B cell (primary cell): ENCODE results near the gene PEX11B. TPM values are rescaled to one million over a fixed set of nuclear protein-coding genes. Genes with fewer than 3 reads are reported as not detected.

Experiments used
- ATAC-seq: fragments of 200-7000 bp; cut with Tn5 transposase; one replicate; pipeline ENCODE4 v1.10.0; 2021; ENCODE audit warnings: low read depth, mild to moderate bottlenecking, moderate number of reproducible peaks, moderate library complexity
- CTCF ChIA-PET: fragments of 350-600 bp; sonication (Branson Sonifier 250); formaldehyde crosslinking; loops from one replicate; lab custom pipeline; 2021; ENCODE audit warnings: antibody characterized with exemption, inconsistent platforms; lab: Charles Lee
- POLR2A ChIA-PET: fragments of 350-600 bp; sonication (Branson Sonifier 250); formaldehyde crosslinking; loops from one replicate; lab custom pipeline; 2021; ENCODE audit warnings: antibody characterized with exemption; lab: Charles Lee
- DNase-seq: peaks from one replicate; pipeline ENCODE4 v3.0.0; 2013
- H2AFZ ChIP-seq: 2 replicates; pipeline ENCODE4 v1.6.1; 2012; ENCODE audit warnings: mild to moderate bottlenecking, low read depth, low read length; ENCODE audit not compliant: insufficient read depth, poor library complexity, severe bottlenecking
- H3K27ac ChIP-seq, 2 donors: 1 replicate in 1 of 2; 2 replicates in 1 of 2; pipeline ENCODE4 v1.5.1; 2012 to 2013; ENCODE audit warnings: low read length in 2 of 2, mild to moderate bottlenecking in 2 of 2, moderate library complexity in 1 of 2
- H3K27me3 ChIP-seq, 4 experiments: fragments of 200-600 bp in 1 of 4; sonication (generic) in 1 of 4; replicated peaks in 1 of 4; 1 replicate in 2 of 4; 2 replicates in 2 of 4; pipeline versions ENCODE4 v1.6.1 to v1.7.0; 2013 to 2016; ENCODE audit warnings: low read length in 3 of 4, mild to moderate bottlenecking in 2 of 4, mixed read lengths in 1 of 4, moderate library complexity in 1 of 4; ENCODE audit not compliant: insufficient read depth in 4 of 4, control insufficient read depth in 3 of 4; ENCODE audit errors: control extremely low read depth in 1 of 4
- H3K36me3 ChIP-seq, 2 experiments: replicated peaks in 1 of 2; 1 replicate in 1 of 2; 2 replicates in 1 of 2; pipeline versions ENCODE4 v1.6.1 to v1.7.1; 2013; ENCODE audit warnings: low read length in 1 of 2; ENCODE audit not compliant: insufficient read depth in 2 of 2, control insufficient read depth in 1 of 2; ENCODE audit errors: control extremely low read depth in 1 of 2, extremely low read depth in 1 of 2
- H3K4me1 ChIP-seq, 2 donors: fragments of 200-600 bp in 1 of 2; sonication (generic) in 1 of 2; 1 replicate in 1 of 2; 2 replicates in 1 of 2; pipeline versions ENCODE4 v1.5.1 to v1.6.1; 2013 to 2017; ENCODE audit warnings: low read length in 2 of 2; ENCODE audit not compliant: control insufficient read depth in 2 of 2, insufficient read depth in 2 of 2
- H3K4me2 ChIP-seq: replicated peaks from 2 replicates; pipeline ENCODE3; 2012; ENCODE audit warnings: mild to moderate bottlenecking, low read depth, low read length; ENCODE audit not compliant: poor library complexity, severe bottlenecking
- H3K4me3 ChIP-seq, 5 experiments: fragments of 200-600 bp in 1 of 5; sonication (generic) in 1 of 5; 1 replicate in 3 of 5; 2 replicates in 2 of 5; pipeline versions ENCODE4 v1.5.1 to v1.7.0; 2011 to 2016; ENCODE audit warnings: low read length in 4 of 5, mild to moderate bottlenecking in 4 of 5, low read depth in 2 of 5, control low read depth in 1 of 5, moderate library complexity in 1 of 5; ENCODE audit not compliant: insufficient read depth in 1 of 5; ENCODE audit errors: control extremely low read depth in 1 of 5, extremely low read depth in 1 of 5
- H3K79me2 ChIP-seq: fragments of 200-600 bp; sonication (generic); one replicate; pipeline ENCODE4 v1.6.0; 2016; ENCODE audit warnings: low read length; ENCODE audit not compliant: control insufficient read depth, insufficient read depth
- H3K9ac ChIP-seq: fragments of 200-600 bp; sonication (generic); 2 replicates; pipeline ENCODE4 v1.6.1; 2017; ENCODE audit warnings: mild to moderate bottlenecking, low read length, moderate library complexity
- H3K9me3 ChIP-seq, 3 donors: one replicate each; pipeline versions ENCODE4 v1.6.1 to v1.7.1; 2013; ENCODE audit warnings: low read length in 2 of 3; ENCODE audit not compliant: control insufficient read depth in 2 of 3, insufficient read depth in 1 of 3; ENCODE audit errors: control extremely low read depth in 1 of 3
- H4K20me1 ChIP-seq: 2 replicates; pipeline ENCODE4 v1.6.0; 2012; ENCODE audit warnings: mild to moderate bottlenecking, low read length; ENCODE audit not compliant: insufficient read depth, control insufficient read depth, poor library complexity, severe bottlenecking
- H3K27ac Mint-ChIP-seq: one replicate; pipeline ENCODE4 v1.8.0; 2021; ENCODE audit warnings: mixed read lengths
- H3K27me3 Mint-ChIP-seq: one replicate; pipeline ENCODE4 v1.8.0; 2021; ENCODE audit warnings: mixed read lengths
- H3K4me1 Mint-ChIP-seq: one replicate; pipeline ENCODE4 v1.8.0; 2021; ENCODE audit warnings: mixed read lengths
- H3K4me3 Mint-ChIP-seq: one replicate; pipeline ENCODE4 v1.8.0; 2021; ENCODE audit warnings: mixed read lengths
- H3K9me3 Mint-ChIP-seq: one replicate; pipeline ENCODE4 v1.8.0; 2022; ENCODE audit warnings: mixed read lengths; ENCODE audit not compliant: insufficient read depth
- CTCF ChIP-seq: fragments of 200-600 bp; IDR thresholded peaks from one replicate; pipeline ENCODE4 v1.8.0; 2022; ENCODE audit warnings: antibody characterized with exemption, mild to moderate bottlenecking
- EZH2 ChIP-seq: IDR thresholded peaks from 2 replicates; pipeline ENCODE4 v1.6.1; 2012; ENCODE audit warnings: borderline replicate concordance, low read depth, mild to moderate bottlenecking, moderate library complexity, low read length; ENCODE audit not compliant: insufficient read depth, poor library complexity, severe bottlenecking
- WGBS: methylation state at CpG from one replicate; pipeline ENCODE4 v1.1.5; 2013; ENCODE audit warnings: missing lambda C conversion rate; ENCODE audit not compliant: insufficient coverage; 5-methylcytosine and 5-hydroxymethylcytosine counted together
- intact Hi-C: fragments of 100-400 bp; cut with micrococcal nuclease; formaldehyde crosslinking; loops from one replicate; pipeline ENCODE4 v1.10.0; 2022
- polyA plus RNA-seq: library from polyadenylated mRNA; depleted of rRNA; stranded (reverse); fragments of >200 nt; gene quantifications from 2 replicates; pipeline ENCODE4 v1.2.3, GENCODE V29; 2012
- total RNA-seq, 2 donors: library from RNA; stranded (reverse); fragments of 120-200 nt in 1 of 2; gene quantifications; 1 replicate in 1 of 2; 2 replicates in 1 of 2; pipeline versions ENCODE4 v1.2.3 to v1.2.4, GENCODE V29; 2013 to 2022

PEX11B gene
- total and polyA plus RNA-seq, 2 donors (not counting 1 experiment from before 2014, with no cell fraction given): 16.5 to 48.1 TPM

DNA sequence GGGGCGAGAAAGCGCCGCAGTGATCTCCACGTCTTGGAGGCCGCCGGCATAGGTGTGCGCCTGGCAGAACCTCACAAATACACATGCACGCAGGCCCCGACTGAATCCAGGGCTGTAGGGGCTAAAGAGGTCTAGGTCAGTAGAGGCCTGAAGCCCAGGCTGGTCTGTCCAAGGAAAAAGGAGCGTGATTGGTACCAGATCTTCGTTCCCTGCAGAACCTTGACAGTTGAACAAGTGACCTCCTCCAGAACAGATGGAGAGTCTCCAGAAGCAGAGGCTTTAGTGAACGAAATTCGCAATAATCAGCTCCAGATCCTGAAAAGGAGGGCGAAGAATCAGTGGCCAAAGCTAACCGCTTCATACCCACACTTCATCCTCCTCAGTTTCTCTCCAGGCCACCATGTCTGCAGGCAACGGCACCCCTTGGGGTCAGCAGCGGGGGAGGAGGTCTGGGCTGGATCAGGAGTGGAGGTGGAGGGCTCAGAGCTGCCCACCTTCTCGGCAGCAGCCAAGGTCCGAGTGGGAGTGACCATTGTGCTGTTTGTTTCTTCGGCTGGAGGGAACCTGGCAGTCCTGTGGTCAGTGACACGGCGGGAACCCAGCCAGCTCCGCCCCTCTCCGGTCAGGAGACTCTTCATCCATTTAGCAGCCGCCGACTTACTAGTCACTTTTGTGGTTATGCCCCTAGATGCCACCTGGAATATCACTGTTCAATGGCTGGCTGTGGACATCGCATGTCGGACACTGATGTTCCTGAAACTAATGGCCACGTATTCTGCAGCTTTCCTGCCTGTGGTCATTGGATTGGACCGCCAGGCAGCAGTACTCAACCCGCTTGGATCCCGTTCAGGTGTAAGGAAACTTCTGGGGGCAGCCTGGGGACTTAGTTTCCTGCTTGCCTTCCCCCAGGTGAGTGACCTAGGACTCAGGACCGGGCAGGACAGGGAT lies 749 bp upstream of the PEX11B start:
- no peaks in the 10 kb centered on the region for H3K27me3 ChIP-seq
- DNase-seq (no peak), ATAC-seq (peak; percentile 3)
- peak overlapping the region; percentile 68 for H3K9ac ChIP-seq
- Mint-ChIP-seq H3K27me3 (no peaks in the 10 kb centered on the region), H3K9me3 (no peaks in the 10 kb centered on the region), H3K4me1 (peaks cover 36% of the 10 kb centered on the region), H3K4me3 (peak overlapping the region; percentile 92), H3K27ac (peak overlapping the region; percentile 95)
- ChIA-PET CTCF (interaction anchor here (0.8 to 1.6 kb wide), 8 partner anchors 8 to 74 kb away, joined by 3 to 8 read pairs (median 4); partner anchors contain the start of genes ANKRD34A, NUDT17, POLR3GL and RBM8A), POLR2A (interaction anchor here (0.5 to 2.5 kb wide), 18 partner anchors 8 to 120 kb away, joined by 3 to 28 read pairs (median 4); partner anchors contain the start of genes ANKRD34A, ANKRD35, LIX1L and PIAS3)
- peak overlapping the region; percentile 75 for H3K4me2 ChIP-seq
- no peaks in the 10 kb centered on the region for H3K9me3 ChIP-seq
- peaks cover 15 to 24% of the 10 kb centered on the region in 2 donors for H3K4me1 ChIP-seq
- 4% methylated on average over 29 of the region's 33 CpGs for WGBS
- peak overlapping the region; percentile 74 to 79 for H3K27ac ChIP-seq
- intact Hi-C loops: loop anchor here (1.0 to 2.0 kb wide), 8 partner anchors 8 to 94 kb away; partner anchors contain the start of genes ANKRD34A, ANKRD35, LIX1L and NUDT17
- H3K4me3 ChIP-seq: peak overlapping the region; percentile 69 to 98 (median 80)
- peak overlapping the region; percentile 90 for H2AFZ ChIP-seq
- peaks cover 14% of the 10 kb centered on the region for H3K79me2 ChIP-seq
- H3K36me3 ChIP-seq: peaks cover 0 to 21% of the 10 kb centered on the region in 2 experiments
- no peak for TF ChIP-seq EZH2
- TF ChIP-seq CTCF: no peak
- H4K20me1 ChIP-seq: no peaks in the 10 kb centered on the region
